Activated T-cell treated with anti-CD3 and anti-CD28 coated beads, Interleukin-2, amount 50 U/mL, for 72 hours (primary cell): ENCODE data around the gene AKAP11. TPM values are rescaled to one million over a fixed set of nuclear protein-coding genes. Genes with fewer than 3 reads are reported as not detected.

Experiments
- ATAC-seq, 2 donors: fragments of 150-1000 bp; cut with Tn5 transposase; replicated peaks in 1 of 2; 2 replicates each; pipeline ENCODE4 v1.10.0; 2021; ENCODE audit warnings: moderate library complexity in 2 of 2, mild to moderate bottlenecking in 1 of 2
- DNase-seq, 2 donors: peaks; one replicate each; pipeline ENCODE4 v3.0.0; 2021 to 2022; ENCODE audit warnings: mixed read lengths in 1 of 2
- H3K27ac Mint-ChIP-seq: one replicate; pipeline ENCODE4 v1.8.0; 2022; ENCODE audit warnings: mild to moderate bottlenecking, moderate library complexity, mixed read lengths
- H3K27me3 Mint-ChIP-seq: one replicate; pipeline ENCODE4 v1.8.0; 2022; ENCODE audit warnings: low read depth, mixed read lengths
- H3K36me3 Mint-ChIP-seq, 2 donors: one replicate each; pipeline ENCODE4 v1.8.0; 2022; ENCODE audit warnings: mixed read lengths in 2 of 2, mild to moderate bottlenecking in 1 of 2; ENCODE audit not compliant: insufficient read depth in 2 of 2
- H3K4me1 Mint-ChIP-seq: one replicate; pipeline ENCODE4 v1.8.0; 2022; ENCODE audit warnings: low read depth, mixed read lengths
- H3K4me3 Mint-ChIP-seq, 2 donors: one replicate each; pipeline ENCODE4 v1.8.0; 2022; ENCODE audit warnings: mild to moderate bottlenecking in 2 of 2, mixed read lengths in 2 of 2, moderate library complexity in 2 of 2
- H3K9me3 Mint-ChIP-seq, 2 donors: one replicate each; pipeline ENCODE4 v1.8.0; 2022; ENCODE audit warnings: mixed read lengths in 2 of 2
- total RNA-seq, 2 donors: library from RNA; stranded (reverse); gene quantifications; one replicate each; pipeline ENCODE4 v1.2.3, GENCODE V29; 2022

AKAP11 gene
- total RNA-seq, 2 donors from 2014 or later = 30.0 to 32.5 TPM

DNA sequence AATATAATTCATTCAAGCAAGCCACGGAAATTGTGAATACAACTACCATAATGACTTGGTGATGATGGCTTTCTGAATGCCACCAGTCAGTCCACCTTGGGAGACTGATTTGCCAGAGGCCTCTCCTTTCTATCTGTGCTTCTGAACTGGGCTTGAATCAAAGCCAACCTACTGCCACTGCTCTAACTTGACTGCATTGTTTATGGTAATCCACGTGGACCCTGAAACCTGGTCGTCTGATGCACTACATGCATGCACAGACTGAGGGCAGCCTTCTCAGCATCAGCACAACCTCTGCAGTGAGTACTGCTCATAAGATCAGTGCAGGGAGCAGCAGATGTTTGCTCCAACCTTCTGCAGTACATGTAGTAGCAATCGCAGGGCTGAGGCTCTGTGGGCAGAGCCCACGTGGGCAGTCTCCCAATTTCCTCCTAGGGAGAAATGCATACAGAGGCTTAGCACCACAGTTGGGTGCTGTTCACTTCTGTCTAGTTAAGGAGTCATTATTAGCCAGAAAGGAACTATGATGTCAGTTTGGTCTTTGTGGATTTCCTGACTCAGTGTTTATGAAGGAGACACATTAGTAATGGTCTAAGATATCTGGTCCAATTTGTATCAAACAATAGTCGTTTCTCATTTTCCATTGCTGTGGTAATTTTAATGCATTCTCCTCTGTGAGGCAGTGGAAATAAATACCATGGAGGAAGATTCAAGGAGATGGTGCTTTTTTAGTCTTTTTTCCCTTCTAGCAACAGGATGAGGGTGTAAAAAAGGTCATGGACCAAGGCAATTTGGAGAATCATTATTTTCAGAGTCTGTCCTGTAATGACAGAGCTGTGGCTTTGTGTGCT lies 82.5 kb downstream of the AKAP11 start:
- Mint-ChIP-seq H3K27me3 (no peaks in the 10 kb centered on the region), H3K4me3 (peak overlapping the region; percentile 87 to 89), H3K36me3 (peaks cover 8 to 10% of the 10 kb centered on the region in 2 donors), H3K9me3 (peaks cover 5% of the 10 kb centered on the region in 2 donors), H3K27ac (peak overlapping the region; percentile 98), H3K4me1 (peaks cover 80% of the 10 kb centered on the region)
- DNase-seq (peak; percentile 60 to 67), ATAC-seq (peak; percentile 66 to 71)

DNA sequence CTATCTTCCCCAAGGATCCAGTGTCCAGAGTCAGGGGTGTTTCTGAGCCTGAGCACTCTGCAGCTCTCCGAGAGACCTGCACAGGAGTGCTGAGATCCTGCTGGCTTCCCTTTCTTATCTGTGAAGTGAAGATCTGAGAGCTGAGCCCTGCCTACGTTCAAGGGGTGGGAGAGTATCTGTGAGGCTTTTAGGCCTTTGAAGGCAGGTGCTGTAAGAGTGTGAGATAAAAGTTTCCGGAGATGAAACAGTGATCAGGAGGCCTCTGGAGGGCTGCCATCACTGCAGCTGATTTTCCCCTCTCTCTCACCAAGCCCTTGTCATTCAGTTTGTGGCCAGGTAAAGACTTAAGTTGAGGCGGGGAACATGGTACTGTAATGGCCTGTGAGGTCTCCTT lies 83.1 kb downstream of the AKAP11 start:
- peak; percentile 62 to 68 for ATAC-seq
- H3K4me3 Mint-ChIP-seq = peak overlapping the region; percentile 87 to 89

DNA sequence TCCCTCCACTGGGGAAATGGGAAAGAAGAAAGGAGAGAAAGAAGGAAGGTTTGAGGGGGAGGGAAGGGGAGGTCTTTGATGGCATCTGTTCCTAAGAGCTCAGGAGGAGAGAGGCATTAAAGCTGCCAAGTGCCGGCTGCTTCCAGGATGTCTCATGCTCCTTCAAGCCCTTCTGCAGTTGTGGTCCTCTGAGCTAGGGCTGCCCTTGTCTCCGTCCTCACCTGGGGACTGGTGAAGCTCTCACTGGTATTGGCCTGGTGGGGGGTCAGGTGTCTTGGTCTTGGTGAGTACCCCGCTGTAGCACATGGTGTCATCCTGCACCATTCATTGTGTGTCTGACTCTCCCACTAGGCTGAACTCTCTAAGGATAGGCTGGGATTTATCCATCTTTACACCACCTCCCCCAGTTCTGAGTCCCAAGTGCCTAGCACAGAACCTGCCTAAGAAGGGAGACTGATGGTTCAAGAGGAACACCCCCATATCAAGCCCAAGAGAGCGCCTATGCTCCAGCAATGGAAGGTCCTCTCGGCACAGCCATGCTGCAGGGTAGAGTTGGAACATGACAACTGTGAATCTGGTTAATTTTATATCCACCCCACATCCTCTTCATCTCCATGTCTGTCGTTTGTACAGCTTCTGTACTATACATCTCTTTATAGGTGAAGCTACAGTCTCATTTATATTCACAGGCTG lies 83.7 kb downstream of the AKAP11 start:
- Mint-ChIP-seq H3K27me3 (no peaks in the 10 kb centered on the region), H3K36me3 (peaks cover 8 to 10% of the 10 kb centered on the region in 2 donors)
- peak; percentile 1 to 2 for ATAC-seq

More for the DNA sequence above, 83.1 kb downstream of the AKAP11 start:
- Mint-ChIP-seq H3K9me3 (peaks cover 5% of the 10 kb centered on the region in 2 donors), H3K27me3 (no peaks in the 10 kb centered on the region), H3K36me3 (peaks cover 8 to 10% of the 10 kb centered on the region in 2 donors), H3K27ac (peak overlapping the region; percentile 98), H3K4me1 (peaks cover 75% of the 10 kb centered on the region)
- peak; percentile 63 to 73 for DNase-seq

DNA sequence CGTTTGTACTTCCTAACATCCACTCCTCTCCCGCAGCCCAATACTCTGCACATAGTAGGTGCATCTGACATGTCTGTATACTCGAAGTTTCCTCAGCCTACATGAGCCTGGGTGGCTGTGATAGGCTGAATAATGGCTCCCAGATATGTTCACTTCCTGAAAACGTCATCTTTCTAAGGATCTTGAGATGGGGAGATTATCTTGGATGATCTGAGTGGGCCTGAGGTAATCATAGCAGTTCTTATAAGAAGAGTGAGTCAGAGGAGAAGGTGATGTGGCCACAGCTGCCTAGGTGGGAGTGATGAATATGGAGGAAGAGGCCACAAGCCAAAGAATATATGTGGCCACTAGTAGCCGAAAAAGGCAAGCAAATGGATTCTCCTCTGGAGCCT lies 84.2 kb downstream of the AKAP11 start:
- Mint-ChIP-seq H3K4me3 (peak overlapping the region; percentile 87 to 89), H3K4me1 (peaks cover 69% of the 10 kb centered on the region), H3K36me3 (peaks cover 8 to 10% of the 10 kb centered on the region in 2 donors), H3K9me3 (peaks cover 5% of the 10 kb centered on the region in 2 donors), H3K27me3 (no peaks in the 10 kb centered on the region), H3K27ac (peak overlapping the region; percentile 75)
- peak in 1 of 2 donors; percentile 62 for DNase-seq
- ATAC-seq = peak; percentile 20 to 39

More for the DNA sequence above, 83.7 kb downstream of the AKAP11 start:
- H3K4me1 Mint-ChIP-seq = peaks cover 70% of the 10 kb centered on the region
- DNase-seq = no peak
- peaks cover 5% of the 10 kb centered on the region in 2 donors for H3K9me3 Mint-ChIP-seq
- peak overlapping the region; percentile 87 to 89 for H3K4me3 Mint-ChIP-seq
- peak overlapping the region; percentile 98 for H3K27ac Mint-ChIP-seq

DNA sequence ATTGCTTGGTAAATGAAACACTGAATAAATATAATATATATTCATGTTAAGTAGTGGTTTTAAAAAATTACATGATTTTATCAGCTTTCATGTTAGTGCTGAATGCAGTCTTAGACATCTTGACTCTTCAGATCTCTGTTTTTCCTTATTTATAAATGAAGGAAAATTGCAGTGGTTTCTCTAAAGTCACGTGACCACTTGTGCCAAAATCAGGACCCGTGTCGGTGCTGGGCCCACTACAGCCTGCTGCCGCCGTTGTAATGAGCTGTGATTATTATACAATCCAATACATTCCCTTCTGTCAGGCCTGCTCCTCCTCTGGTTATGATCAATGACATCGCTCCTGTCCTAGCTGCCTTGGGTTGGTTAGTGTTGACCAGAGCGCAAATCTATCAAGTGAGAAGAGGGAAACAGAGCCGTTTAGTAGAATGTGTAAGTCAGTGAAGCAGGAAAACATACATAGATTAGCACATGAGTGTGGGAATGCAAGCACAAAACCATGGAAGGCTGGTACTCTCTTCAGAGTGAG lies 88.2 kb downstream of the AKAP11 start:
- ATAC-seq (no peak), DNase-seq (no peak)
- Mint-ChIP-seq H3K4me1 (peaks cover 52% of the 10 kb centered on the region), H3K36me3 (peaks cover 7 to 8% of the 10 kb centered on the region in 2 donors), H3K27me3 (no peaks in the 10 kb centered on the region), H3K4me3 (no peak overlapping the region), H3K9me3 (peaks cover 5% of the 10 kb centered on the region in 2 donors), H3K27ac (no peak overlapping the region)

DNA sequence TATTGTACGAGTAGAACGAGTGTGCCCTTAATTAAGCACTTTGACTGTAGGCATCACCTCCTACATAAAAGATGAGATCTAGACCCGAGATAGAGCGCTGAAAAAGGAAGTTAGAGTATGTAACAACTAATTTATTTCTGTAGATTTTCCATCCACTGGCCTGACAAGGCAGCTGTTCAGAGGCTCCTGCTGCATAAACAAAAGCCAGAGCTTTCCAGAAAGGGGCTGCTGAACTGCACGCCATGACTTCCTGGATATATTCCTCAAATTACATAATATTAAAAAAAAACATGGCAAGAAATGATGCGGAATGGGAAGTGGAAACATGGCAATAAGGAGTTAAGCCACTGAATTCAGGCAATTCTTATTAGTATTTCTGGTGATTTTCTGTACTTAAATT lies 89.7 kb downstream of the AKAP11 start:
- no peak overlapping the region for H3K4me3 Mint-ChIP-seq
- H3K9me3 Mint-ChIP-seq = peaks cover 0 to 2% of the 10 kb centered on the region in 2 donors
- peaks cover 36% of the 10 kb centered on the region for H3K4me1 Mint-ChIP-seq
- no peaks in the 10 kb centered on the region for H3K27me3 Mint-ChIP-seq
- no peak for ATAC-seq
- H3K27ac Mint-ChIP-seq = no peak overlapping the region
- DNase-seq = no peak
- H3K36me3 Mint-ChIP-seq = peaks cover 1 to 3% of the 10 kb centered on the region in 2 donors

DNA sequence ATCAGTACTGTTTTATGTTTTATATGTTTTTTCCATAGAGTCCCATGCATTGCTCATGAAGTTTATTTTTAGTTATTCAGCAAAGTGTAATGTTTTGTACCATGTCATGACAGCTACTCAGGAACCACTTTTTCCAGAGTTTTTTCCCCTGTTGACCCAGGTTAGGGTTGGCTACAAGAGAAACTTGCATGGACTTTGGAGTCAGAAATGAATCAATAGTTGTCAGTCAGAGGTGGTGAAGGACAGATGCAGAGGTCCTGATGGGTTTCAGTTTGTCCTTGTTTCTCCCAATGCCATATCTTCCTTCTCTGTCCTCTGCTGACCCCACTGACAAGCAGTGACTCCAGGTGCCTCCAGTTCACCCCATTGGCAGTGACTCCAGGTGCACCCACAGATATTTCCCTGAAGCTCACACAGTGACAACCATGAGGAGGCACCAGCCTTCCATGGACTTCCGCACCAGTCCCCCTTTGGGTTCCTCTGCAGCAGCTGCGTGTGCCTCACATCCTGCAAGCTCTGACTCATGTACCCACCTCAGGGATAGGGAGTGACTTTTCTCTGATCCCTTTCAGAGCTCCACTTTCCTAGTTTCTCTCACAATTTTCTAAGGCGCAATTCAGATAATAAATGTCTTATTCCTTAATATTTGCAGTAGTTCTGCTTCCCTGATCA lies 92.1 kb downstream of the AKAP11 start:
- ATAC-seq (no peak), DNase-seq (no peak)
- H3K9me3 Mint-ChIP-seq = no peaks in the 10 kb centered on the region
- peaks cover 38% of the 10 kb centered on the region for H3K4me1 Mint-ChIP-seq
- no peaks in the 10 kb centered on the region for H3K27me3 Mint-ChIP-seq
- peaks cover 0 to 1% of the 10 kb centered on the region in 2 donors for H3K36me3 Mint-ChIP-seq
- H3K27ac Mint-ChIP-seq = no peak overlapping the region
- H3K4me3 Mint-ChIP-seq = no peak overlapping the region

DNA sequence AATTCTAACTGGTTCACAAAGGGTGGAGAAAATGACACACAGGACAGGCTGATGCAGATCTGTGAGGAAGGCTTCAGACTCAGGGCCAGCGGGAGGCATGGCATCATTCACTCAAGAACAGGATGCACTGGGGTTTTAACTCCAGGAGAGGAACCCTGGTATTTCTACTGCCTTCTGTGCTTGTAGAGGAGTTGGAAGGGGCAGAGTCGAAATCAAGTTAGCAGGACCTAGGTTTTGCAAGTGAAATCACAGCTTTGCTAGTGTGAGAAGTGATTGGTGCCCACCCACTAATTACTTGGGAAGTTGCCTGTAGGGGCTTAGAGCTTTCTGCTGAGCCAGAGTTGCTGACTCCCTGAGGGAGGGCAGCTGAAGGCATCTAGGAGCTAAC lies 92.7 kb downstream of the AKAP11 start:
- no peak for ATAC-seq
- Mint-ChIP-seq H3K36me3 (peaks cover 0 to 1% of the 10 kb centered on the region in 2 donors), H3K27me3 (no peaks in the 10 kb centered on the region), H3K9me3 (no peaks in the 10 kb centered on the region), H3K4me1 (peaks cover 38% of the 10 kb centered on the region), H3K4me3 (no peak overlapping the region), H3K27ac (no peak overlapping the region)
- no peak for DNase-seq

DNA sequence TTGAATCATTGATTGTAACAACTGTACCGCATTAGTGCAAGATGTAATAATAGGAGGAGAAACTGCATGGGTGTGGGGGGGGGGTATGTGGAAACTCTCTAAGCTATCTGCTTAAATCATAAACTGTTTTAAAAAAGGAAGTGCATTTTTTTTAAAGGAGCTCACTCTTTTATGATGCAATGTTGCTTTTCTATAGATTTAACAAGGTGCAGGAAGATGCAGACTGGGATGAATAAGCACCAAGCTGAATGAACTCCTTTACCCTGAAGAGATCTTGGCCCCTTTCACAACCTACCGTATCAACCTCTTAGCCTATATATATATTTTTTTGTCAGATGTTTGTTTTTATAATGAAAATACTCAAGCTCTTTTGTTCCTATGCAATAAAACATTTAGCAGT lies 95.9 kb downstream of the AKAP11 start:
- Mint-ChIP-seq H3K9me3 (peaks cover 0 to 2% of the 10 kb centered on the region in 2 donors), H3K4me1 (peaks cover 48% of the 10 kb centered on the region), H3K4me3 (peak overlapping the region in 1 of 2 donors; percentile 22), H3K36me3 (peaks cover 3% of the 10 kb centered on the region in 2 donors), H3K27me3 (no peaks in the 10 kb centered on the region), H3K27ac (no peak overlapping the region)
- DNase-seq (no peak), ATAC-seq (no peak)

DNA sequence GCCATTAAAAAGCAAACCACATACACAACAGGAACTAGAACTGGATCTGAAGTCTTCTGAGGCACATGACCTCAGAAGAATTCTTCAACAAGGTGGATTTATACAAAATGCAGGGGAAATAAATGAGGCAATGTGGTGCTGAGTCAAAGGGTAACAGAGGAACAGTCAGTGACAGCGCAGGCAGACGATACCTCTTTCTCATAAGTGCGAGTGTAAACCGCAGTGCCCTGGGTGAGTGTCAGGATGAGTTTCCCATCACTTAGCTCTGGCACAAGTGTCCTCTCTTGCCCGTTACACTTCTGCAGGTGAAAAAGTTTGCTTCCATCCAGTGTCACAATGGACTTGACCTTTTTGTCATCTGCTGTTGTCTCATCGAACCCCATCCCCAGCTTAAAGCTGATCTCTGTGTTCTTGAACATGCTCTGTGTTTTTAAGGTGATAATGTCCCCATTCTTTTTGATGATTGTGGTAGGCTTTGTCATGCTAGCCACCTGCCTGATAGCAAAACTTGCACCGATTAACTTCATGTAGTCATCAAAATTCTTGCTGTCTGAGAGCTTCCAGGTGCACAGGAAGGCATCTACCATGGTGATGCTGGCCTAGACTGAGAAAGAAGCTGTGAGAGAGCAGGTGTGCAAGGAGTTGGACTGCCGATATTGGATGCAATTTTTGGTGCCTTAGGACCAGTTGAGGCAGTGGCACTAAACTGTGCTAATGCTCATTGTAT lies 97.3 kb downstream of the AKAP11 start:
- Mint-ChIP-seq H3K4me3 (peak overlapping the region; percentile 18 to 62), H3K9me3 (peaks cover 0 to 2% of the 10 kb centered on the region in 2 donors), H3K36me3 (peaks cover 3% of the 10 kb centered on the region in 2 donors), H3K27me3 (no peaks in the 10 kb centered on the region), H3K4me1 (peaks cover 56% of the 10 kb centered on the region), H3K27ac (peak overlapping the region; percentile 47)
- DNase-seq = peak; percentile 69 to 73
- peak; percentile 85 to 92 for ATAC-seq

DNA sequence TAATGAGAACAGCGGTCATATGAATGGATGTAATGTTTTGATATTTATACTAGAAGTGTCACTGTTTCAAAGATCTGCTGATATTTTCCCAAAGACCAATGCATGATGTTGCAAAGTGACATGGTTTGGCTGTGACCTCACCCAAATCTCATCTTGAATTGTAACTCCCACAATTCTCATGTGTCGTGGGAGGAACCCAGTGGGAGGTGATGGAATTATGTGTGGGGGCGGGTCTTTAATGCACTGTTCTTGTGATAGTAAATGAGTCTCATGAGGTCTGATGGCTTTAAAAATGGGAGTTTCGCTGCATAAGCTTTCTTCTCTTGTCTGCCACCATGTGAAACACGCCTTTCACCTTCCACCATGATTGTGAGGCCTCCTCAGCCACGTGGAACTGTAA lies 98.3 kb downstream of the AKAP11 start:
- H3K4me3 Mint-ChIP-seq = no peak overlapping the region
- no peaks in the 10 kb centered on the region for H3K27me3 Mint-ChIP-seq
- no peak for DNase-seq
- peaks cover 59% of the 10 kb centered on the region for H3K4me1 Mint-ChIP-seq
- peaks cover 2 to 3% of the 10 kb centered on the region in 2 donors for H3K36me3 Mint-ChIP-seq
- ATAC-seq = no peak
- peaks cover 0 to 2% of the 10 kb centered on the region in 2 donors for H3K9me3 Mint-ChIP-seq
- H3K27ac Mint-ChIP-seq = no peak overlapping the region
